ENCODE measurements around the gene NETO2.

The NETO2 gene

GRCh38 chr16:47037746-47038458, 105.8 kb downstream of the NETO2 start:
- 0 out of 2 replicates have a peak, but pooled peaks cover 3% of the 10 kb centered on the region for H3K4me1 ChIP-seq (ENCODE audit: low read length)
- H3K79me2 ChIP-seq (ENCODE audit: low read length): no peaks in the 10 kb centered on the region
- H3K4me3 ChIP-seq (ENCODE audit: low read length): peak overlapping the region; percentile 79
- TF ChIP-seq EZH2phosphoT487 (IDR thresholded peaks at IDR 0.05; ENCODE audit: low read depth) (no peak), CTCF (IDR thresholded peaks at IDR 0.05; ENCODE audit: low read depth, low read length) (peak; percentile 86)
- H3K27me3 ChIP-seq (ENCODE audit: low read depth, low read length): no peaks in the 10 kb centered on the region; the same call in 1 of the 2 replicates
- no peaks in the 10 kb centered on the region for H4K20me1 ChIP-seq (ENCODE audit: insufficient read depth, low read length)
- H3K36me3 ChIP-seq (replicated peaks; ENCODE audit: low read depth, low read length): no peaks in the 10 kb centered on the region
- no peak overlapping the region for H3K27ac ChIP-seq (ENCODE audit: low read length)
- no peaks in the 10 kb centered on the region for H3K9me3 ChIP-seq (ENCODE audit: insufficient read depth, low read length)
- H2AFZ ChIP-seq (ENCODE audit: low read depth, low read length): peak overlapping the region; percentile 98
- peak overlapping the region; percentile 70 for H3K4me2 ChIP-seq (ENCODE audit: low read length)
- peak overlapping the region; percentile 64 for H3K9ac ChIP-seq (ENCODE audit: low read length)

- Histone ChIP-seq H3K79me2 (ENCODE audit: low read length) (no peaks in the 10 kb centered on the region), H3K9ac (ENCODE audit: low read length) (peak overlapping the region; percentile 64), H2AFZ (ENCODE audit: low read depth, low read length) (peak overlapping the region; percentile 89), H3K9me3 (ENCODE audit: insufficient read depth, low read length) (no peaks in the 10 kb centered on the region), H3K36me3 (replicated peaks; ENCODE audit: low read depth, low read length) (no peaks in the 10 kb centered on the region), H3K27ac (ENCODE audit: low read length) (no peak overlapping the region), H3K27me3 (ENCODE audit: low read depth, low read length) (no peaks in the 10 kb centered on the region; the same call in 1 of the 2 replicates), H3K4me2 (ENCODE audit: low read length) (peak overlapping the region; percentile 70), H3K4me1 (ENCODE audit: low read length) (0 out of 2 replicates have a peak, but pooled peaks cover 3% of the 10 kb centered on the region), H3K4me3 (ENCODE audit: low read length) (peak overlapping the region; percentile 79), H4K20me1 (ENCODE audit: insufficient read depth, low read length) (no peaks in the 10 kb centered on the region)
- TF ChIP-seq EZH2phosphoT487 (IDR thresholded peaks at IDR 0.05; ENCODE audit: low read depth) (no peak), CTCF (IDR thresholded peaks at IDR 0.05; ENCODE audit: low read depth, low read length) (no peak)
These were observed 106.4 kb downstream of the NETO2 start for GRCh38 chr16:47037396-47037745.

- Histone ChIP-seq H3K4me3 (ENCODE audit: low read length) (no peak overlapping the region), H3K27me3 (ENCODE audit: low read depth, low read length) (no peaks in the 10 kb centered on the region; the same call in 1 of the 2 replicates)
These were observed 107.5 kb downstream of the NETO2 start for GRCh38 chr16:47036201-47036600.

More at GRCh38 chr16:47036201-47036600, 107.5 kb downstream of the NETO2 start:
- no peak for TF ChIP-seq EZH2phosphoT487 (IDR thresholded peaks at IDR 0.05; ENCODE audit: low read depth)
- TF ChIP-seq CTCF (IDR thresholded peaks at IDR 0.05; ENCODE audit: low read depth, low read length): peak; percentile 36
- H3K9me3 ChIP-seq (ENCODE audit: insufficient read depth, low read length): no peaks in the 10 kb centered on the region
- H3K4me1 ChIP-seq (ENCODE audit: low read length): 0 out of 2 replicates have a peak, but pooled peaks cover 3% of the 10 kb centered on the region
- no peak overlapping the region for H3K27ac ChIP-seq (ENCODE audit: low read length)
- H4K20me1 ChIP-seq (ENCODE audit: insufficient read depth, low read length): no peaks in the 10 kb centered on the region
- H3K36me3 ChIP-seq (replicated peaks; ENCODE audit: low read depth, low read length): no peaks in the 10 kb centered on the region
- H3K9ac ChIP-seq (ENCODE audit: low read length): no peak overlapping the region
- H3K4me2 ChIP-seq (ENCODE audit: low read length): no peak overlapping the region
- no peaks in the 10 kb centered on the region for H3K79me2 ChIP-seq (ENCODE audit: low read length)
- H2AFZ ChIP-seq (ENCODE audit: low read depth, low read length): no peak overlapping the region

All from OCI-LY3 (cell line).